SJCRH30 (cell line): ENCODE measurements around the gene HOXA5. TPM values are rescaled to one million over a fixed set of nuclear protein-coding genes. Genes with fewer than 3 reads are reported as not detected.

Experiments
- DNase-seq, 2 experiments: peaks; one replicate each; pipeline ENCODE4 v3.0.0-alpha.2; 2015 to 2020
- H3K27ac ChIP-seq: fragments of 250-450 bp; sonication (Bioruptor Pico); 2 replicates; pipeline ENCODE4 v1.5.1; 2020; ENCODE audit warnings: mild to moderate bottlenecking, moderate library complexity
- H3K27me3 ChIP-seq: fragments of 250-450 bp; sonication (Bioruptor Pico); 2 replicates; pipeline ENCODE4 v1.5.1; 2020; ENCODE audit warnings: mild to moderate bottlenecking, moderate library complexity
- H3K36me3 ChIP-seq: fragments of 250-450 bp; sonication (Bioruptor Pico); 2 replicates; pipeline ENCODE4 v1.5.1; 2020; ENCODE audit warnings: mild to moderate bottlenecking, moderate library complexity
- H3K4me1 ChIP-seq: fragments of 250-450 bp; sonication (Bioruptor Pico); 2 replicates; pipeline ENCODE4 v1.5.1; 2020; ENCODE audit warnings: mild to moderate bottlenecking, moderate library complexity
- H3K4me3 ChIP-seq: fragments of 250-450 bp; sonication (Bioruptor Pico); 2 replicates; pipeline ENCODE4 v1.5.1; 2020; ENCODE audit warnings: mild to moderate bottlenecking, moderate library complexity
- H3K9me3 ChIP-seq: fragments of 250-450 bp; sonication (Bioruptor Pico); replicated peaks from 2 replicates; pipeline ENCODE4 v1.5.1; 2020; ENCODE audit warnings: mild to moderate bottlenecking, moderate library complexity
- total RNA-seq: library from RNA; depleted of rRNA; stranded (reverse); fragments of >200 nt; shearing (Covaris generic); gene quantifications from 2 replicates; pipeline ENCODE4 v1.2.3, GENCODE V29; 2014

The HOXA5 gene
- total RNA-seq, 1 experiment from 2014 or later = 10.4 TPM

- H3K4me3 ChIP-seq = no peak overlapping the region
- 0 out of 2 replicates have a peak, but pooled peaks cover 2% of the 10 kb centered on the region for H3K9me3 ChIP-seq
- DNase-seq = no peak
- H3K27ac ChIP-seq = no peak overlapping the region
- no peaks in the 10 kb centered on the region for H3K27me3 ChIP-seq
- no peaks in the 10 kb centered on the region for H3K4me1 ChIP-seq
- peaks cover 28% of the 10 kb centered on the region for H3K36me3 ChIP-seq
These were observed 39.0 kb downstream of the HOXA5 start for GRCh38 chr7:27104341-27105058.

- no peak for DNase-seq
- Histone ChIP-seq H3K9me3 (0 out of 2 replicates have a peak, but pooled peaks cover 2% of the 10 kb centered on the region), H3K27me3 (no peaks in the 10 kb centered on the region), H3K36me3 (peaks cover 26% of the 10 kb centered on the region), H3K4me3 (no peak overlapping the region), H3K27ac (no peak overlapping the region), H3K4me1 (no peaks in the 10 kb centered on the region)
These were observed 39.8 kb downstream of the HOXA5 start for GRCh38 chr7:27103489-27104226.

- DNase-seq = no peak
- Histone ChIP-seq H3K9me3 (0 out of 2 replicates have a peak, but pooled peaks cover 2% of the 10 kb centered on the region), H3K36me3 (peaks cover 25% of the 10 kb centered on the region), H3K27me3 (no peaks in the 10 kb centered on the region), H3K27ac (no peak within 1 kb of the TSS), H3K4me1 (no peaks in the 10 kb centered on the region), H3K4me3 (no peak within 1 kb of the TSS)
These were observed 40.7 kb downstream of the HOXA5 start, which contains the start of gene HOXA2 for GRCh38 chr7:27102581-27103442. Gene HOXA2 (minus strand): TSS chr7:27102683. CDS start chr7:27102500, 183 bp downstream.

GRCh38 chr7:27101957-27102580, 41.4 kb downstream of the HOXA5 start:
- H3K4me1 ChIP-seq = no peaks in the 10 kb centered on the region
- H3K4me3 ChIP-seq = no peak overlapping the region
- H3K27ac ChIP-seq = no peak overlapping the region
- no peaks in the 10 kb centered on the region for H3K27me3 ChIP-seq
- no peak for DNase-seq
- peaks cover 21% of the 10 kb centered on the region for H3K36me3 ChIP-seq
- 0 out of 2 replicates have a peak, but pooled peaks cover 1% of the 10 kb centered on the region for H3K9me3 ChIP-seq

GRCh38 chr7:27101171-27101956, 42.1 kb downstream of the HOXA5 start:
- no peak overlapping the region for H3K4me3 ChIP-seq
- no peak for DNase-seq
- peaks cover 14% of the 10 kb centered on the region for H3K36me3 ChIP-seq
- H3K4me1 ChIP-seq = no peaks in the 10 kb centered on the region
- H3K27ac ChIP-seq = no peak overlapping the region
- H3K9me3 ChIP-seq = no peaks in the 10 kb centered on the region
- H3K27me3 ChIP-seq = no peaks in the 10 kb centered on the region

- no peaks in the 10 kb centered on the region for H3K4me1 ChIP-seq
- H3K36me3 ChIP-seq = peaks cover 11% of the 10 kb centered on the region
- no peaks in the 10 kb centered on the region for H3K9me3 ChIP-seq
- no peak overlapping the region for H3K4me3 ChIP-seq
- no peak for DNase-seq
- no peaks in the 10 kb centered on the region for H3K27me3 ChIP-seq
- no peak overlapping the region for H3K27ac ChIP-seq
These were observed 42.7 kb downstream of the HOXA5 start for GRCh38 chr7:27100694-27101170.

GRCh38 chr7:27099453-27100370, 43.8 kb downstream of the HOXA5 start:
- Histone ChIP-seq H3K4me3 (no peak overlapping the region), H3K9me3 (no peaks in the 10 kb centered on the region), H3K4me1 (no peaks in the 10 kb centered on the region), H3K27ac (no peak overlapping the region), H3K36me3 (peaks cover 11% of the 10 kb centered on the region), H3K27me3 (no peaks in the 10 kb centered on the region)
- DNase-seq = no peak

- no peak for DNase-seq
- peaks cover 11% of the 10 kb centered on the region for H3K36me3 ChIP-seq
- H3K27me3 ChIP-seq = no peaks in the 10 kb centered on the region
- H3K4me3 ChIP-seq = no peak overlapping the region
- no peaks in the 10 kb centered on the region for H3K4me1 ChIP-seq
- no peaks in the 10 kb centered on the region for H3K9me3 ChIP-seq
- H3K27ac ChIP-seq = no peak overlapping the region
These were observed 44.7 kb downstream of the HOXA5 start for GRCh38 chr7:27098578-27099451.

GRCh38 chr7:27097686-27098577, 45.5 kb downstream of the HOXA5 start:
- H3K27ac ChIP-seq = no peak overlapping the region

GRCh38 chr7:27096768-27097514, 46.5 kb downstream of the HOXA5 start:
- H3K9me3 ChIP-seq = no peaks in the 10 kb centered on the region
- H3K4me3 ChIP-seq = peak overlapping the region; percentile 65
- H3K4me1 ChIP-seq = no peaks in the 10 kb centered on the region
- DNase-seq = peak; percentile 48 to 63
- no peaks in the 10 kb centered on the region for H3K27me3 ChIP-seq
- peak overlapping the region; percentile 63 for H3K27ac ChIP-seq
- H3K36me3 ChIP-seq = peaks cover 11% of the 10 kb centered on the region

More at GRCh38 chr7:27097686-27098577, 45.5 kb downstream of the HOXA5 start:
- no peak for DNase-seq
- H3K9me3 ChIP-seq = no peaks in the 10 kb centered on the region
- H3K4me1 ChIP-seq = no peaks in the 10 kb centered on the region
- no peaks in the 10 kb centered on the region for H3K27me3 ChIP-seq
- peaks cover 11% of the 10 kb centered on the region for H3K36me3 ChIP-seq
- peak overlapping the region; percentile 65; the same call in 1 of the 2 replicates for H3K4me3 ChIP-seq
